NCI-H69 (cell line): ENCODE data around the gene HSPB7.
"Not testable (repeated sequence)": the region's sequence is repeated elsewhere in the genome, so short reads cannot be mapped to it uniquely, and the experiment has no call there.

Source experiments
- DNase-seq: peaks from one replicate; lab custom pipeline; 2025; lab: John Stamatoyannopoulos, UW

Gene HSPB7

DNA sequence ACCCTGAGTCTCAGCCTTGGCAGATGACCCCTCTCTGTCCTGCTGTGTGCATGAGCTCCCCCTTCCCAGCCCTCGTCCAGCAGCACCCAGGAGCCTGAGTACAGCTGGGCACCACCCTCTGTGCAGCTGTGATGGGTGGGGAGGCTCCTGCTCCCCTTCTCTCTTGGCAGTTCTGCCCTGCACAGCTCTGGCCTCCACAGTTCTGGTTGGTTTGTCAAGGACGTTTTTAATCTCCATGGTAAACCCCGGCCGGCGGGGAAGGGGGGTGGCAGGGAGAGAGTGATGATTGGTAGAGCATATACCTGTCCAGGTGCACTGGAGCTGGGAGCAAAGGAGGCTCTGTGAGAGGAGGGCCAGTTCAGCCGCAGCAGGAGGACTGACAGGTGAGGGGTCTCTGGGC, 3.8 kb upstream of the HSPB7 start, which contains the start of gene CLCNKA:
CLCNKA (plus strand) TSS at position 356 of the 400 bp plus-strand sequence. CDS start 584 bp downstream, outside the sequence.
- DNase-seq: no peak

DNA sequence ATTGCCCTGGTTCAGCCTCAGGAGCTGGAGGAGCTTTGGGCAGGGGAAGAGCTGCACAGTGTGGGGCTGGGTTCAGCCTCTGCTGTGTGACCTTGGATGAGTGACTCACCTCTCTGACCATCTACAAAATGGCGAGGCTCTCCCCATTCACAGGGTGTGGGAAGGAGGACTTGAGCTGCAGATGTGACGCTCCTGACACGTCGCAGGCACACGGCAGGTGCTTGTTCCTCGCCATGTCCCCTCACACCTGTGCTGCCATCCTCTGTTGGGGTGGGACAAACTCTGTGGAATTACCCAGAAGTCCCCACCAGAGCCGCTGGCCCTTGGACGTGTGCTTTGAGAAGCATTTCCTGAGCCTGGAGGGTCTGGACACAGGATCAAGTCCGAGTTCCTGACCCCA, 3.0 kb upstream of the HSPB7 start:
- DNase-seq: not testable (repeated sequence)

GRCh38 chr1:16020325-16020724, 2.5 kb upstream of the HSPB7 start:
- DNase-seq: no peak

- no peak for DNase-seq
Measured at GRCh38 chr1:16019644-16020277, 1.9 kb upstream of the HSPB7 start.

- DNase-seq: no peak
Measured at GRCh38 chr1:16018749-16019643, 1.2 kb upstream of the HSPB7 start.

DNA sequence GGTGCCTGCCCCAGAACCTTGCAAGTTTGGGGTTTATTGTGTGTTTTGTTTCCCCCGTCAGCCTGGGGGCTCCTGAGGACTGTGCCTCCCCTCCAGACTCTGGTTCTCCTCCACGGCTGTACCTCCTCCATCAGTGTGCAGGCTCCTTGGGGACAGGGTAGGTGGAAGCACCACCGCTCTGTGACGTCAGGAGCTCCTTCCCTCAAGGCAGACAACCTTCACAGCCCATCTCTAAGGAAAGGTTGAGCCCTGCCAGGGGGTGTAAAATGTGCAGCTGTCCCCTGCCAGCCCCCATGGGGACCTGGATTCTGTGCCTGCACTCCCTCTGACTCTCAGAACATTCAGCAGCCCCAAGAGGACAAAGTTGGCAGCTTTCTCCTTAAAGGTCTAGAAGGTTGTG, 465 bp upstream of the HSPB7 start:
- DNase-seq: no peak

DNA sequence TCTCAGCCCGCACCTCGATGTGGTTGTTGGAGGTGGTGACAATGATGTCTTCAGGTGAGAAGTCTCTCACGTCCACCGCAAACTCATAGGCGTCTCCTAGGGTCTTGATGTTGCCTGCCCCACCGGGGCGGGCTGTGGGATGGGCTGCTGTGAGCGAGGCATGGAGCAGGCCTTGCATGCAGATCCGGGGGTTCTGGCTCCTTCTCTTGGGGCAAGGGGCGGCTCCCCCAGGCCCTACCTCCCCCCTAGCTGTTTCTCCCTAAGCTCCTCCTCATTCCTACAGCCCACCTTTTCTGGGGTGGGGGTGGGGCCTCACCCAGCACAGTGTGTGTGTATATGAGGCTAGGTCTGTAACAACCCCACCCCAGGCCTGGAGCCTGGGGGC, 775 bp downstream of the HSPB7 start:
- DNase-seq: no peak

DNA sequence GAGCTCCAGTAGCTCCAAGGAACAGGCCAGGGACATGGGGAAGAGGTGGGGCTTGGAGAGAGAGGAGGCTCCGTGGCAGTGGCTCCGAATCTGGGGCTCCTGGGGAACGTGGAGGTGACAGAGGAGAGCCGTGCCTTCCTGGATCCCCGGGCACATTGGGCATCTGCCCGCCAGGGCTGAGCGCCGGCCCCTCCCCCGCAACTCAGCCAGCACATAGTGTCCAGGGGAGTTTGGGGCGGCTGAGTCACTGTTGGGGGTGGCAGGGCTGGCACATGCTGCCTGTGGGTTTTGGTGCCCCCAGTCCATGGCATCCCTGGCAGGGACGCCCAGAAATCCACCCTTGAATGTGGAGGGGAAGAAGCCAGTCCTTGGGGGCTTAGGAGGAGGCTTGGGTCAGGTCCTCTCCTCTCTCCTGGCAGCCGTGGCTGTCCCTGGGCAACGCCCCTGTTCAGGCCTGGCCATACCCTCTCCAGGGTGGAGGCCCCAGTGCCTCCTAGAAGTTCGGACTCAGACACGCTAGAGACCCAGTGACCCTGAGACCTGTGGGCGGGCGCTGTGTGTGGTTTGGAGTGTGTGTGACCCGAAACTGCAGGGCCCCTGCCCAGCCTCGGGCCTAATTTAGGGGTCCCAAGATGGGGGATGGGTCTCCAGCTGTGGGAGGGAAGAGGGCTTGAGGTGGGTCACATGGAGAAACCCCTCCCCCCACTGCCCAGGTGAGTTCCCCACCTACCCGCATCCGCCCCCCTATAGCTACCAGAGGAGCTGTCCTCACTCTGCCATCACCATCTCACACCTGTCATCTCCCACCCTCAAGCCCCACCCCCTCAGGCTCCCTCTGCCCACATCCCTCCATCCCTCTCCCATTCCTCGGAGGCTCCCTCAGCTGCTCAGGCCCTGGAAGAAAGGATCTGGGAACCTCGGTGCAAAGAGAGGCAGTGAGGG, 1.6 kb downstream of the HSPB7 start:
- DNase-seq: no peak

DNA sequence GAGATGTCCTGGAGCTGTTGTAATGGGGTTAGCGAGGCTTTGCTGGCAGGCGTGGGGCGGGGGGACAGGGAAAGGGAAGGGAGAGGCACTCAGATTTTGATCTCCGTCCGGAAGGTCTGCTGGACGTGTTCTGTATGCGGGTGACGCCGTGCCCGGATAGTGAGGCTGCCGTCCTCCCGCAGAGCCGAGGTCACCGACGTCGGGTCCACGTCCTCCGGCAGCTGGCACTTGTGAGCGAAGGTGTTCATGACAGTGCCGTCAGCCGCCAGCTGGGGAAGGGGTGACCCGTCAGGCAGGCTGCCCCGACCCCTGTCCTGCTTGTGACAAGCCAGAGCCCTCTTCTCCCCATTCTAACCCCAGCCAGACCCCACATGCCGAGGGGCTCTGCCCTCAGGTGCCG, 2.4 kb downstream of the HSPB7 start:
- no peak for DNase-seq

GRCh38 chr1:16014509-16015482, 3.0 kb downstream of the HSPB7 start:
- peak; percentile 6 for DNase-seq

DNA sequence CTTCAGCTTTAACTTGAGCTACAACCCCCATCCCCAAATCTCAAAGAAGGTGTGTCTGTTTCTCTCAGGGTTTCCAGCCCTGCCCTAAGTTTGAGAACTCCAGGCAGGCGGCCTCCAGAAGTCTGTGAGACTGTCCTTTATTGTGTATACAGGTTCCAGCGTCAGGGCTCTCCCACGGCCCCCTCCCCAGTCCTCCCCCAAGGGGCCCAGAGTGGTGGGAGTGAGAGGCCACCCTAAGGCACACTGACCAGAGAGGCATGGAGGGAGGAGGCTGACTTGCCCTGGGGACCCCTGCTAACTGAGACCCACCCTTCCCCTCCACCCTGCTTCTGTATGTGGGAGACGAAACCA, 4.0 kb downstream of the HSPB7 start:
- no peak for DNase-seq

DNA sequence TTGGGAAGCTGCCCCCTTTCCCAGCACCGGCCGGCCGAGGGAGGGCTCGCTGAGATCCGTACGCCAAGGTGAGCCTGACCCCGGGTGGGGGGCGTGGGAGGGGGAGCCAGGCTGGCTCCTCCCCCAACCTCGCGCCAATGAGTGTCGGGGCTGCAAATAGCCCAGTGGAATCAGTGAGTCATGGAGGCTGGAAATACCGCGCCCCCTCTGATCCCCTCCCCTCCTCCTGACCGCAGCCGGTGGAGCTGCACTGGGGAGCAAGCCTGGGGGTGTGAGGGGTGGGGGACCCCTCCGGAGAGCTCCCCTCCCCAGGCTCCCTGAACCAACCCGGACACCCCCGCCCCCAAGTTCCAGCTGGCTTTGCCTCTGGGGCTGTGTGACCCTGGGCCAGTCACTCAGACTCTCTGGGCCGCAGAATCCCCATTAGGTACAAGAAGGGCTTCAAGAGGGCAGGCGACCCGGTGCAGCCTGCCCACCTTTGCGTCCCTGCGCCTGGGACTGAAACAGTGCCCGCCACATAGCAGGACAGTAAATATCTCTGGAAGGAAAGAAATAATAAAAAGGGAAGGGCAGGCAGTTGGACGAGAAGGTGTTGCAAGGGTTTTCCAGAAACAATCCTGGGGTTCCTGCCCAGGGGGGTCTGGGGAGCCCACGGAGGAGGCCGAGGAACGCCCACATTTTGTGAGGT, 4.5 kb downstream of the HSPB7 start:
- peak; percentile 69 for DNase-seq

- peak; percentile 82 for DNase-seq
Measured at GRCh38 chr1:16012590-16013219, 5.1 kb downstream of the HSPB7 start.

- DNase-seq: no peak
Measured at GRCh38 chr1:16011936-16012589, 5.8 kb downstream of the HSPB7 start.

DNA sequence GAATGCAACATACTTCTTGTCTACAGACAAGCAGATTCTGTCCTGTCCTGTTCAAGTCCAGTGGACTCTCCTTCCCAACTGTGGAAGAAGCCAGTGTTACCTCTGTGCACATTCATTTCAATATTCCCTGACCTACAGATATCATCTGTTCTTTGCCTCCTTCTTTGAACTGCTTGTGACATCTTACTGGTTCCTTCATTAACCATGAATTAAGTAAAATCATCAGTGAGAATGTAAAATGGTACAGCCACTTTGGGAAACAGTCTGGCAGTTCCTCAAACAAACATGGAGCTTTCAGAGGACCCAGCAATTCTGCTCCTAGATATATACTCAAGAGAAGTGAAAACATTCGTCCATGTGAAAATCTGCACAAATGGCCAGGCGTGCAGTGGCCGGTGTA, 7.0 kb downstream of the HSPB7 start:
- DNase-seq: no peak

- no peak for DNase-seq
Measured at GRCh38 chr1:16009678-16010077, 8.2 kb downstream of the HSPB7 start.

GRCh38 chr1:16009030-16009460, 8.8 kb downstream of the HSPB7 start:
- peak; percentile 66 for DNase-seq

- no peak for DNase-seq
Measured at GRCh38 chr1:16007671-16008341, 10.0 kb downstream of the HSPB7 start.
